Thoracic aorta (tissue), 2 donors: Measurements from ENCODE around the gene ANKRD33B. TPM values are rescaled to one million over a fixed set of nuclear protein-coding genes. Genes with fewer than 3 reads are reported as not detected.
A peak's percentile ranks its signal among the peaks of the same experiment; 100 is the strongest.

Experiments used
- ATAC-seq: fragments of 150-250 bp; one replicate; pipeline ENCODE4 v1.8.0; 2017; ENCODE audit warnings: low read depth; ENCODE audit not compliant: insufficient number of reproducible peaks, low FRiP score
- DNase-seq: peaks from one replicate; pipeline ENCODE4 v3.0.0-alpha.2; 2020; ENCODE audit warnings: low spot score
- H3K27ac ChIP-seq, 2 donors: fragments of 200-600 bp; sonication (generic); 1 replicate in 1 of 2; 2 replicates in 1 of 2; pipeline ENCODE4 v1.5.1; 2016; ENCODE audit warnings: mild to moderate bottlenecking in 2 of 2, moderate library complexity in 2 of 2
- H3K27me3 ChIP-seq: fragments of 200-600 bp; sonication (generic); replicated peaks from 2 replicates; pipeline ENCODE4 v1.6.0; 2016; ENCODE audit warnings: mild to moderate bottlenecking; ENCODE audit not compliant: insufficient read depth
- H3K36me3 ChIP-seq: fragments of 200-600 bp; sonication (generic); one replicate; pipeline ENCODE4 v1.5.1; 2016
- H3K4me1 ChIP-seq, 2 donors: fragments of 200-600 bp; sonication (generic); 1 replicate in 1 of 2; 2 replicates in 1 of 2; pipeline versions ENCODE4 v1.5.1 to v1.6.0; 2016; ENCODE audit warnings: low read depth in 2 of 2, mild to moderate bottlenecking in 1 of 2; ENCODE audit not compliant: control insufficient read depth in 1 of 2
- H3K4me3 ChIP-seq: fragments of 200-600 bp; sonication (generic); 2 replicates; pipeline ENCODE4 v1.5.1; 2016; ENCODE audit warnings: mild to moderate bottlenecking
- H3K9me3 ChIP-seq: fragments of 200-600 bp; sonication (generic); 2 replicates; pipeline ENCODE4 v1.5.1; 2016
- total RNA-seq, 2 donors: library from RNA; depleted of rRNA; stranded (reverse); fragments of >200 nt; gene quantifications; one replicate each; pipeline versions ENCODE4 v1.1.0 to v1.2.3, GENCODE V29; 2016
- TF ChIP-seq, protein P1 (sequence below): fragments of 200-600 bp; sonication (generic); IDR thresholded peaks from one replicate; pipeline ENCODE4 v1.5.1; 2019; ENCODE audit warnings: antibody characterized with exemption

The ANKRD33B gene
- total RNA-seq, 2 donors from 2014 or later: 4.9 to 5.7 TPM

DNA sequence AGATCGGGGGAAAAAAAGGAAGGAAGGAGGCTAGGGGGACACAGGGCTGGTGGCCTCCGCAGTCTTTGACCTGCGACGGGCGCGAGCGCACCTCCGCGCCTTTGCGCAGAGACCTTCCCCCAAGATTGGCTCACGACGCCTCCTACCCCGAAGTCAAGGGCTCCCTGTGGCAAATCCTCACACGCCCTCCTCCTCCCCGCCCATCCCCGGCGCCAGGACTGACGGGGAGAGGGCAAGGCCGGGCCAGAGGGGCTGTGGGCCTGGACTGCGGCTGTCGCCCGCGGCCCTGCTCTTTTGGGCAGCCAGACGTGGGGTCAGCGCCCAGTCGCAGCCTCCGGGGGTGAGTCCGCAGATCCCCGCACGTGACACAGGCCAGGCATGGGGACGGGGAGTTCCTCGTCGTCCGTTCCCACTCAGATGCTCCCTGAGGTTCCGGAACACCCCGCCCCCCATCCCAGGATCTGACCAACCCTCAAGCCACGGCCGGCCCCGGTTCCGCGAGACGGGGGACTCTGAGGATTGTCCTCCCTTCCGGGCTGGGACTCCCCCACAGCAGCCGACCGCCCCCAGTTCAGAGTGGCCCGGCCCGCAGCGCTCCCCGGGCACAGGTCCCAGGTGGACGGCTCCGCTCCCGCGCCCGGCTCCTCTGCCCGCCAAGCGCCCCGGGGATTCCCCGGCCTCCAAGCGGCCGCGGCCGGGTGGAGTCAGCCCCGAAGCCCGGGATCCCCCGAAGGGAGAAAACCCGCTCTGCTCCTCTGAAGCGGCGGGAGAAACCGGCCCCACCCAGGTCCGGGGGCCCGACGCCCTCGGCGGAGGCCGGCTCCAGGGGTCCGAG is 543 bp upstream of the ANKRD33B start:
- DNase-seq (no peak), ATAC-seq (peak; percentile 35)
- Histone ChIP-seq H3K36me3 (no peaks in the 10 kb centered on the region), H3K4me1 (peaks cover 12 to 38% of the 10 kb centered on the region in 2 donors), H3K27ac (peak overlapping the region; percentile 18 to 37), H3K27me3 (no peaks in the 10 kb centered on the region), H3K4me3 (peak overlapping the region; percentile 89), H3K9me3 (no peaks in the 10 kb centered on the region)
- TF ChIP-seq, protein P1, sequence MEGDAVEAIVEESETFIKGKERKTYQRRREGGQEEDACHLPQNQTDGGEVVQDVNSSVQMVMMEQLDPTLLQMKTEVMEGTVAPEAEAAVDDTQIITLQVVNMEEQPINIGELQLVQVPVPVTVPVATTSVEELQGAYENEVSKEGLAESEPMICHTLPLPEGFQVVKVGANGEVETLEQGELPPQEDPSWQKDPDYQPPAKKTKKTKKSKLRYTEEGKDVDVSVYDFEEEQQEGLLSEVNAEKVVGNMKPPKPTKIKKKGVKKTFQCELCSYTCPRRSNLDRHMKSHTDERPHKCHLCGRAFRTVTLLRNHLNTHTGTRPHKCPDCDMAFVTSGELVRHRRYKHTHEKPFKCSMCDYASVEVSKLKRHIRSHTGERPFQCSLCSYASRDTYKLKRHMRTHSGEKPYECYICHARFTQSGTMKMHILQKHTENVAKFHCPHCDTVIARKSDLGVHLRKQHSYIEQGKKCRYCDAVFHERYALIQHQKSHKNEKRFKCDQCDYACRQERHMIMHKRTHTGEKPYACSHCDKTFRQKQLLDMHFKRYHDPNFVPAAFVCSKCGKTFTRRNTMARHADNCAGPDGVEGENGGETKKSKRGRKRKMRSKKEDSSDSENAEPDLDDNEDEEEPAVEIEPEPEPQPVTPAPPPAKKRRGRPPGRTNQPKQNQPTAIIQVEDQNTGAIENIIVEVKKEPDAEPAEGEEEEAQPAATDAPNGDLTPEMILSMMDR: no peak

DNA sequence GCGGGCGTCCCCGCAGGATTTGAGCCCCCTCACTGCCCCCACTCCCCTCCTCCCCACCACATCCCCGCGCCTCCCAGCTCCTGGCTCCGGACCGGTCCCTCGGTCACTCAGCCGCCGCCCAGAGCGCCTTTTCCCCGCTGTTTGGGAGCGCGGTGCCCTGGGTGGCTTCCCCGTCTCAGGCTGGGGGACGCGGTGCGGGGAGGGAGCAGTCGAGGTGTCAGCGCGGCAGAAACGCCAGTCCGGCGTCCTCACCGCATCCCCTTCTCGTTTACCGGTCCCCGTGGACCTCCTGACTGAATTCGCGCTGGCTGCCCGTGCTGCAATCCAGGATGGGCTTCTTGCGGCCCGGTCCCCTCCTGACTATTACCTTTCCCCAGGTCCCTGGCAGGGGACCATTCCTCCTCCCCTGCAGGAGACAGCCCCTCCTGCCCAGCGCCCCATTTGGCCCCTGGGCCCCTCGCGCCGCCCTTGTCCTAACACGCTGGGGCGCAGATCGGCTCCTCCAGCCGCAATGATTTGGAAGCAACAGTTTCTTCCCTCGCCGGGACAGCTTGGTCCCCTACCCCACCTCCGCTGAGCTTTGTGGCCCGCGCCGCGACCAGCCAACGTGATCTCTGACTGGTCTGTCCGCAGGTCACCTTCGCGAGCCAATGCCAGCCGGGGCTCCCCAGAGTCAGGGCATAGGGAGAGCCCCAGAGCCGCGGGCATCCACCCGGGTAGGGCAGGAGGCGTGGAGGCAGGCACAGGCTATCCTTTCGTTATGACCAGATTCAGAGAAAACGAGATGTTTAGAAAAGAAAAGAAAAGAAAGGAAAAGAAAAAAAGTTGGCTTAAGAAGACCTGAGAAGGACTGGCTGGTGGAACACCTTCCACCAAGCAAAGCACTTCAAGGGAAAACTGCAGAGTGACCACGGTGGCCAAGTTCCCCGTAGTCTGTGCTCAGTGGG is 1.2 kb downstream of the ANKRD33B start:
- Histone ChIP-seq H3K27me3 (no peaks in the 10 kb centered on the region), H3K9me3 (no peaks in the 10 kb centered on the region), H3K36me3 (no peaks in the 10 kb centered on the region), H3K4me1 (peaks cover 12 to 41% of the 10 kb centered on the region in 2 donors), H3K27ac (peak overlapping the region; percentile 55 to 56), H3K4me3 (peak overlapping the region; percentile 89)
- no peak for ATAC-seq
- no peak for DNase-seq
- TF ChIP-seq, protein P1: no peak

DNA sequence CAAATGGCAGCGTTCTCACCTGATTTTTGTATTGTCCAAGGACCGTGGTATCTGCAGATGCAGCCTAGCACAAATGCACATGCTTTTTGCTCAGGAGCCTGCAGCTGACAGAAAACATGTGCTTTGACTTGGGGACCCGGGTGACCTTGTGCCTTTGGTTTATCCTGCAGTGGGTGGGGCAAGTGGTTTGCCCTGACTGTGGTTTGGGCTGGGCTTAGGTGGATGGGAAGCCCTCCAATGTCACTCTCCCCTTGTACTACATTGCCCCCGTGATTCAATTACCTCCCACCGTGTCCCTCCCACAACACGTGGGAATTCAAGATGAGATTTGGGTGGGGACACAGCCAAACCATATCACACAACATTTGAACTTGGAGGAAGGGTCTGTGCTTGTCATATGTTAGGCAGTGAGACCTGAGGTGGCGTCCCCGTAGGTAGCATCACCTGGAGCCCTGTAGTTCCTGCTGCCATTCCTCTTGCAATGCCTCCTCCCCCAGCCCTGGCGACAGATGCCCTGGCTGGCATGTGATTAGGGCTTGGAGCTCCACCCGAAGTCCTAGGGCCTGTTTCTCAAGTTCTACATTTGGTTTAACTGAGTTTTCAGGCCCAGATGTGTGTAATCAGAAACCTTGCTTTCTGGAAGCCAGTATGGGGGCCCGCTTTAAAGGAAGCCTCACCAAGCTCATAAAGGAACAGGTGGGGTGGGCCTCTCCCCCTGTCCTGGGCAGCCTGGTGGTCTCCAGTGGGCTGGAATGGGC is 2.1 kb downstream of the ANKRD33B start:
- Histone ChIP-seq H3K27me3 (no peaks in the 10 kb centered on the region), H3K9me3 (no peaks in the 10 kb centered on the region), H3K36me3 (no peaks in the 10 kb centered on the region), H3K27ac (peak overlapping the region; percentile 33 to 61), H3K4me1 (peaks cover 12 to 41% of the 10 kb centered on the region in 2 donors), H3K4me3 (peak overlapping the region; percentile 89)
- DNase-seq (no peak), ATAC-seq (no peak)
- TF ChIP-seq, protein P1: no peak

DNA sequence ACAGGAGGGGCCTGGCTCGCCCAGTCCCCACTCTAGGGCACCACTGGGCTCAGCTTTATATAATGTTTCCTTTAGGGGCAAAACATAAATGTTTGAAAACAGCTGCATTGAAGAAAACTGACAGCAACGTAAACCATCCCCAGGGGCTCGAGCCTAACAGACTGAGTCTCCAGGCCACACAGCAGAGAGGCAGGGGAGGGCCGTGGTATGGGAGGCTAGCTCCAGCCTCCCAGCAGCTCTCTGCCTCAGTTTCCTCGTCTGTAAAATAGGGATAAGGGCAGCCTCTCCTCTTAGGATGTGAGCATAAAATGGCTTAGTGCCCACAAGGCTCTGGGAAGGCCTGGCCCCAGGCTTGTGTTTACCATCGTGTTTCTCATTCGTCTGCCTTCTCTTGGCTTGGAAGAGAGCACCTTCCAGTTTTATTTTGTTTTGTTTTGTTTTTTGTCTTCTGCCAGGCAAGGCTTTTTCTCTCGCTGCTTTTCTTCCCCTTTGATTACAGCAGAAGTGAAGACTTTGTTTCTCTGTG is 2.7 kb downstream of the ANKRD33B start:
- Histone ChIP-seq H3K4me1 (peaks cover 12 to 41% of the 10 kb centered on the region in 2 donors), H3K27ac (peak overlapping the region; percentile 33 to 61), H3K9me3 (no peaks in the 10 kb centered on the region), H3K27me3 (no peaks in the 10 kb centered on the region), H3K36me3 (no peaks in the 10 kb centered on the region), H3K4me3 (peak overlapping the region; percentile 89)
- TF ChIP-seq, protein P1: no peak
- no peak for DNase-seq
- ATAC-seq: no peak
